Astrocyte of the cerebellum (primary cell): Measurements from ENCODE around the gene TMEM107.
A peak's percentile ranks its signal among the peaks of the same experiment; 100 is the strongest.

Source experiments
- DNase-seq: peaks from one replicate; pipeline ENCODE4 v3.0.0-alpha.2; 2011; ENCODE audit warnings: low read depth
- H3K4me3 ChIP-seq: 2 replicates; pipeline ENCODE4 v1.5.1; 2011; ENCODE audit warnings: mild to moderate bottlenecking, low read depth, low read length, moderate library complexity
- CTCF ChIP-seq: IDR thresholded peaks from 2 replicates; pipeline ENCODE4 v1.5.1; 2012; ENCODE audit warnings: low read length, low read depth, moderate library complexity, mild to moderate bottlenecking; ENCODE audit errors: missing control alignments
- in situ Hi-C: cut with HindIII; loops from 2 replicates; pipeline ENCODE4 v1.10.0; 2017; ENCODE audit warnings: low sequenced_read_pairs

Gene TMEM107

GRCh38 chr17:8153031-8153451, 23.1 kb downstream of the TMEM107 start:
- in situ Hi-C loops: loop anchor here (5.0 kb wide), 1 partner anchor 41 kb away; no protein-coding TSS in a partner anchor
- no peak for DNase-seq
- peak overlapping the region; percentile 94 for H3K4me3 ChIP-seq
- no peak for TF ChIP-seq CTCF

GRCh38 chr17:8152112-8152775, 23.9 kb downstream of the TMEM107 start, which contains the start of gene PER1:
PER1 (minus strand) TSS chr17:8152404; CDS start chr17:8150706, 1,698 bp downstream.
- TF ChIP-seq CTCF: no peak
- in situ Hi-C loops: loop anchor here (5.0 kb wide), 1 partner anchor 40 kb away; no protein-coding TSS in a partner anchor
- peak; percentile 80 for DNase-seq
- H3K4me3 ChIP-seq: peak within 1 kb of the TSS; percentile 94

GRCh38 chr17:8151641-8152111, 24.5 kb downstream of the TMEM107 start:
- peak overlapping the region; percentile 94 for H3K4me3 ChIP-seq
- peak; percentile 54 for DNase-seq
- in situ Hi-C loops: loop anchor here (5.0 kb wide), 1 partner anchor 39 kb away; no protein-coding TSS in a partner anchor
- TF ChIP-seq CTCF: no peak

GRCh38 chr17:8151120-8151640, 25.0 kb downstream of the TMEM107 start:
- peak overlapping the region; percentile 94 for H3K4me3 ChIP-seq
- in situ Hi-C loops: loop anchor here (5.0 kb wide), 1 partner anchor 39 kb away; no protein-coding TSS in a partner anchor
- peak; percentile 79 for DNase-seq
- TF ChIP-seq CTCF: no peak

- TF ChIP-seq CTCF: no peak
Observed at GRCh38 chr17:8150194-8151119, 25.7 kb downstream of the TMEM107 start.

More at GRCh38 chr17:8150194-8151119, 25.7 kb downstream of the TMEM107 start:
- in situ Hi-C loops: loop anchor here (5.0 kb wide), 1 partner anchor 38 kb away; no protein-coding TSS in a partner anchor
- no peak for DNase-seq
- H3K4me3 ChIP-seq: peak overlapping the region; percentile 94
